ENCODE results near the gene ELMO2.
A peak's percentile ranks its signal among the peaks of the same experiment; 100 is the strongest.

ELMO2 gene

GRCh38 chr20:46332373-46333160, 73.8 kb downstream of the ELMO2 start:
- DNase-seq, result no peak

- DNase-seq, result no peak
Observed at GRCh38 chr20:46331611-46332361, 74.6 kb downstream of the ELMO2 start.

DNA sequence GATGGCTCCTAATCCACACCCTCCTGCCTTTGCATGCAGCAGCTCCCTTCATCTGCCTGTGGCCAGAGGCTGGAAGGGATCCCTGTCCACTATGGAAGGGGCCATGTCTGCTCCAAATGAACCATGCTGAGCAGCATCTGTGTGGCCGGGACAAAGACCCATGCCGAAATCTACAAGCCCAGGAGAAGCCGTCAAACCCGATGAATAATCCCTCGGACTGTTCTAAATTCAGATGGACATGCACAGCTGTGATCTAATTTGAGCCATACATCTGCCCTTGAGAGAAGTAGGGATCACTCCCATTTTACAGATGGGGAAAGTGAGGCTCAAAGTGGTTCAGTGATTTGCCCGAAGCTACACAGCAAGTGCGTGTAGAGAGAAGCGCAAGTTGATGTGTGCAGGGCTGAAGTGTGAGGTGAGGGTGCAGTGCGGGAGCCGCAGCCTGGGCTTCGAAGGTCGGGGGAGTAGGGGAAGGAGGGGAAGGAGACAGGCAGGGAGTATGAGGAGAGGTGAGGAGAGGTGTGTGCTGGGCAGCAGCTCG, 75.5 kb downstream of the ELMO2 start:
- no peak for DNase-seq

DNA sequence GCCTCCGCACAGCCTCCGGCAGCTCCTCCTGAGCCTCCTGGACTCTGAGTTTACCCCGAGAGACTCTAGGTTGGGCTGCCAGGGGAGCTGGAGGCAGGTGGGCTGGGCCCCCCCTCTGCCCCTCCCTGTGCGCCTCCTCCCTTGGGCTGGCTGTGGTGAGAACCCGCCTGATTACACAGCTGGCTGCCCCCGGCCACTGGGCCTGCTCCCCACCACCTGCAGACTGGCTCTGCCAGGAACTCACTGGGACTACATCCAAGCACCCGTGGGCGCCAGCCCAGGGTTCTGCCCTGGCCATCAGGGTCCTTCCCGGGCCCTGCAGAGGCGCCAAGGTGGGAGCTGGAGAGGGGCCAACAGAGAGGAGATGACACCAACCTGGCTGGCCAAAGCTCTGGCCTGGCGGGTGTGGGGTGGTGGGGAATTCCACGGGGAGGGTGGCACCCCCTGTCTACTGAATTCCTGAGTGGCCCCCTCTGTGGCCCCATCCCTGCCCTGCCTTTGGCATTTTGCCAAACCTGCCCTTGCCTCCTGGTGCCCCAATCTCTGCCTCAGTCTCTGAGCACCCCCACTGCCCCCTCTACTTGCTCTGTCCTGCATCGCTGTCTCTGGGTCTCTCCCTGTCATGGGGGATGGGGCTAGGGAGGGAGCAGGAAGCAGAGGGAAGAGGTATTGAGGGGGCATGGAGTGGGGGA, 76.2 kb downstream of the ELMO2 start:
- peak in 1 of 2 experiments; percentile 35 for DNase-seq

GRCh38 chr20:46328200-46328882, 78.1 kb downstream of the ELMO2 start:
- no peak for DNase-seq

GRCh38 chr20:46327557-46327956, 78.9 kb downstream of the ELMO2 start:
- DNase-seq, result no peak

GRCh38 chr20:46325789-46326188, 80.6 kb downstream of the ELMO2 start:
- no peak for DNase-seq

- peak in 1 of 2 experiments; percentile 20 for DNase-seq
Observed at GRCh38 chr20:46324960-46325703, 81.3 kb downstream of the ELMO2 start.

DNA sequence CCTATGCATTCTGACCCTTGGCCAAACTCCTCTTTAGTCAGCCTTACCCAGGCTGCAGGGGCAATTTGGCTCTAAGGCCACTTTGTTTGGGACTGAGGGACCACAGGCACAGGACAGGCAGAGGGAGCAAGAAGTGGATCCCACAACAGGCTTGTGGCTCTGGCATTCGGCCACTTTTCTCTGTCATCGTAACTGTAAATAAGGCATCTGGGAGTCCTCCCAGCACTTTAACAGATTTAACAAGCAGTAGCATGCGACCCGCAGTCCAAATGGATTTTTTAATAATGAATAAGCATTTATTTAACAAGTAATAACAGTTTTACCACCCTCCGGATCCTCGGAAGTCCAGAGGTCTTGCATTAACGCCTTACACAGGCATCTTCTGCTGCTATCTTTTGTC, 82.0 kb downstream of the ELMO2 start:
- DNase-seq, result no peak

DNA sequence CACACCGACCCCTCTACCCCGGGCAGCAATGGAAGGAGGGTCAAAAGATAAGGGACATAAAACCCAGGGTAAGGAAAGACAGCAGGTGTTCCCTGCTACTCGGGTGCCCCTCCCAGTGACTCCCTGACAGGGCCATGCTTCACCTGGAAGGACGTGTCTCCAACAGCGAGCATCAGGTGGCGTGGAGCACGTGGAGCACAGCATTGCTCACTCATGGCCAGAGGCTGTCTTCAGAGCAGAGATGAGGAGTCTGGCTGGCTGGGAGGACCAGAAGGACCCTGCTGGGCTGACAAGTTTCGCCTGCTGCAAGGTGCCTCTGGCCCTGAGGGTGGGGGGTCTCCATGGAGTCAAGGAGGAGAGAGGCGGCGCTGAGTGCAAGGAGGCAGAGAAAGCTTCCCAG, 82.9 kb downstream of the ELMO2 start:
- no peak for DNase-seq

GRCh38 chr20:46322641-46323040, 83.8 kb downstream of the ELMO2 start:
- DNase-seq, result no peak

DNA sequence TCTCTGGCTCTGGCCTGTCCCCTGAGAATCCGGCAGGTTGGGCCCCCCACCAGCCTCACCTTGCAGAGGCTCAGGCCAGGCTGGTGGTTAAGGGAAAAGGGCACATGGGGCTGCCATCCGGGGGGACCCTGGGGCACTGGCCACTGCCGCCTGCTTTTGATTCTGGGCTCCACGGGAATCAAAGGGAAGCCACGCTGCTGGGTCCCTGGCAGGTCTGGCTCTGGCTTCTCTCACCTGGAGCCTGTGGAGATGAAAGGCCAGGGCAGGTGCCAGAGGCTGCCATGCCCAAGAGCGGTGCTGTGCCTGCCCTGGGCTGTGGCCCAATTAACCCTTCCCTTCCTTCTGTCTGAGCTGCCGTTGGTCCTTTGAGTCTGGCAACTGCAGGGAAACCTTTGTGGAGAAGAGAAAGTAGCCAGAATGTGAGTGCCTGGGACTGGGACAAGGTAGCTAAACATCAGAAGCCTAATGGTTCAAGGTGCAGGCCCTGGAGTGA, 88.7 kb downstream of the ELMO2 start:
- no peak for DNase-seq

DNA sequence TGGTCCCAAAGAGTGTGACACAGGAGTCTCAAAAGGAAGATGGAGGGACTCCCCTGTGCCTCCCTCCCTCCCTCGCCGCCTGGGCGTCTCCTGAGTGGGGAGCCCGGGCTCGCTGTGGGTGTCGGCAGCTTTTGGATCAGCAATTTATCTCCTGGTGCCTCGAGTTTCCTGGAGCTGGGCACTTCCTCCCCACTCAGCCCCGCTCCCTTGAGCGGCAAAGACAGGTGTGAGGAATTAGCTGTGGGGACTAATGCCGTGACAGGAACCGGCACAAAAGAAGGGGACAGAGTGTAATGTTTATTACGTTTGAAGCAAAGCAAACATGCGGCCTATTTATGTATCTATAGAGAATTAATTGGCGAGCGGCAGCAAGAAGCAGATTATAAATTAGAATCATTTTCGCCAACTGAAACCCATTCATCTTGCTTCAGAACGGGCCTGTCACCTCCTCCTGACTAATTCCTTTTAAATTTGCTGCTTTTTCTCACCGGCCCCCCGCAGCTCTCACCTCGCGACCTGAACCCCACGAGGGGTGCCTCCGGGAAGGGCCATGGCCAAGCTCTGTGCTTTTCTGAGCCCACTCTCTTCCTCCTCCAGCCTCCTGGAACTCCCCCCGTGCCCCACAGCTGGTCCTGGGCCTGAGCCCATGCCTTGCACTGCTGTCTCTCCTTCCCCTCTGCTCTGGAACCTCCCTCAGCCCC, 89.3 kb downstream of the ELMO2 start:
- DNase-seq, result no peak

All from NCI-H446 (cell line).